Left lobe of liver (tissue), 2 donors: ENCODE results near the gene LAMC2. TPM values are rescaled to one million over a fixed set of nuclear protein-coding genes. Genes with fewer than 3 reads are reported as not detected.

ENCODE experiments used
- ATAC-seq: fragments of 200-7000 bp; cut with Tn5 transposase; one replicate; pipeline ENCODE4 v1.9.1; 2020; ENCODE audit warnings: mild to moderate bottlenecking, moderate library complexity
- DNase-seq: peaks from one replicate; pipeline ENCODE4 v3.0.0-alpha.2; 2020; ENCODE audit warnings: low spot score
- total RNA-seq: library from RNA; stranded (reverse); gene quantifications from one replicate; pipeline ENCODE4 v1.2.1, GENCODE V29; 2021
- donor health status: DM: no; HTN: no; CAD: no; lungs with moderate emphysema.
- donor health status: DM: no; HTN: yes; CAD: no.

Gene LAMC2
- total RNA-seq, 1 donor from 2014 or later = 0.30 TPM

GRCh38 chr1:183210681-183211080, 24.6 kb downstream of the LAMC2 start:
- ATAC-seq = no peak

GRCh38 chr1:183212870-183213269, 26.8 kb downstream of the LAMC2 start:
- no peak for ATAC-seq
- no peak for DNase-seq

More at GRCh38 chr1:183210681-183211080, 24.6 kb downstream of the LAMC2 start:
- no peak for DNase-seq

- DNase-seq = no peak
- no peak for ATAC-seq
These were observed 28.2 kb downstream of the LAMC2 start for GRCh38 chr1:183214021-183214970.

GRCh38 chr1:183215076-183215720, 29.1 kb downstream of the LAMC2 start:
- ATAC-seq (no peak), DNase-seq (no peak)

GRCh38 chr1:183215936-183216335, 29.9 kb downstream of the LAMC2 start:
- DNase-seq (no peak), ATAC-seq (no peak)

GRCh38 chr1:183218027-183218618, 32.1 kb downstream of the LAMC2 start:
- ATAC-seq = peak; percentile 19
- DNase-seq = no peak

- ATAC-seq (no peak), DNase-seq (no peak)
These were observed 33.0 kb downstream of the LAMC2 start for GRCh38 chr1:183218971-183219615.

- DNase-seq (no peak), ATAC-seq (no peak)
These were observed 33.5 kb downstream of the LAMC2 start for GRCh38 chr1:183219616-183220009.

GRCh38 chr1:183222909-183223308, 36.8 kb downstream of the LAMC2 start:
- DNase-seq = no peak
- peak; percentile 72 for ATAC-seq

GRCh38 chr1:183223467-183223866, 37.4 kb downstream of the LAMC2 start:
- DNase-seq (no peak), ATAC-seq (no peak)

- no peak for DNase-seq
- ATAC-seq = no peak
These were observed 40.3 kb downstream of the LAMC2 start for GRCh38 chr1:183226361-183226760.

GRCh38 chr1:183226963-183227362, 40.9 kb downstream of the LAMC2 start:
- DNase-seq (no peak), ATAC-seq (no peak)

- DNase-seq (no peak), ATAC-seq (peak; percentile 93)
These were observed 41.6 kb downstream of the LAMC2 start for GRCh38 chr1:183227422-183228346.

- DNase-seq (no peak), ATAC-seq (no peak)
These were observed 42.5 kb downstream of the LAMC2 start for GRCh38 chr1:183228347-183229220.

- no peak for ATAC-seq
- DNase-seq = no peak
These were observed 44.3 kb downstream of the LAMC2 start for GRCh38 chr1:183230413-183230812.

- DNase-seq (no peak), ATAC-seq (no peak)
These were observed 45.5 kb downstream of the LAMC2 start for GRCh38 chr1:183231545-183231944.

- no peak for ATAC-seq
These were observed 47.0 kb downstream of the LAMC2 start for GRCh38 chr1:183233113-183233512.

GRCh38 chr1:183234660-183235476, 48.8 kb downstream of the LAMC2 start:
- peak; percentile 87 for ATAC-seq
- no peak for DNase-seq

More at GRCh38 chr1:183233113-183233512, 47.0 kb downstream of the LAMC2 start:
- DNase-seq = no peak
